Osteocyte (in vitro differentiated cells): ENCODE data around the gene ZMIZ1. TPM values are rescaled to one million over a fixed set of nuclear protein-coding genes. Genes with fewer than 3 reads are reported as not detected.

Experiments
- DNase-seq: peaks from one replicate; pipeline ENCODE4 v3.0.0; 2021; ENCODE audit warnings: mixed read lengths; ENCODE audit not compliant: unreplicated experiment; ENCODE audit errors: extremely low spot score
- H3K27ac Mint-ChIP-seq: one replicate; pipeline ENCODE4 v1.8.0; 2021; ENCODE audit warnings: mild to moderate bottlenecking, mixed read lengths; ENCODE audit not compliant: unreplicated experiment
- H3K27me3 Mint-ChIP-seq: one replicate; pipeline ENCODE4 v1.8.0; 2021; ENCODE audit warnings: mixed read lengths; ENCODE audit not compliant: unreplicated experiment
- H3K36me3 Mint-ChIP-seq: one replicate; pipeline ENCODE4 v1.8.0; 2021; ENCODE audit warnings: mixed read lengths; ENCODE audit not compliant: unreplicated experiment
- H3K4me1 Mint-ChIP-seq: one replicate; pipeline ENCODE4 v1.8.0; 2021; ENCODE audit warnings: mixed read lengths; ENCODE audit not compliant: unreplicated experiment
- H3K4me3 Mint-ChIP-seq: one replicate; pipeline ENCODE4 v1.8.0; 2021; ENCODE audit warnings: mild to moderate bottlenecking, moderate library complexity, mixed read lengths; ENCODE audit not compliant: unreplicated experiment
- H3K9me3 Mint-ChIP-seq: one replicate; pipeline ENCODE4 v1.8.0; 2021; ENCODE audit warnings: mixed read lengths; ENCODE audit not compliant: unreplicated experiment
- CTCF ChIP-seq: fragments of 200-600 bp; sonication (generic); IDR thresholded peaks from 2 replicates; pipeline ENCODE4 v1.5.0; 2021; ENCODE audit warnings: antibody characterized with exemption, mild to moderate bottlenecking, moderate library complexity
- total RNA-seq: library from RNA; stranded (reverse); gene quantifications from 2 replicates; pipeline ENCODE4 v1.2.1, GENCODE V29; 2021

The ZMIZ1 gene
- total RNA-seq, 1 donor from 2014 or later = 90.5 TPM

GRCh38 chr10:79073784-79074432, 5.1 kb downstream of the ZMIZ1 start:
- Mint-ChIP-seq H3K9me3 (no peaks in the 10 kb centered on the region), H3K36me3 (no peaks in the 10 kb centered on the region), H3K27me3 (no peaks in the 10 kb centered on the region), H3K27ac (peak overlapping the region; percentile 10), H3K4me3 (no peak overlapping the region), H3K4me1 (peaks cover 74% of the 10 kb centered on the region)
- DNase-seq = no peak
- no peak for TF ChIP-seq CTCF

GRCh38 chr10:79074732-79075131, 6.0 kb downstream of the ZMIZ1 start:
- H3K36me3 Mint-ChIP-seq = no peaks in the 10 kb centered on the region
- H3K4me3 Mint-ChIP-seq = no peak overlapping the region
- no peak for TF ChIP-seq CTCF
- H3K27ac Mint-ChIP-seq = no peak overlapping the region
- no peaks in the 10 kb centered on the region for H3K9me3 Mint-ChIP-seq
- no peak for DNase-seq
- H3K4me1 Mint-ChIP-seq = peaks cover 82% of the 10 kb centered on the region
- H3K27me3 Mint-ChIP-seq = no peaks in the 10 kb centered on the region

- Mint-ChIP-seq H3K4me1 (peaks cover 89% of the 10 kb centered on the region), H3K9me3 (no peaks in the 10 kb centered on the region), H3K27ac (no peak overlapping the region), H3K27me3 (no peaks in the 10 kb centered on the region), H3K36me3 (no peaks in the 10 kb centered on the region), H3K4me3 (no peak overlapping the region)
- TF ChIP-seq CTCF = no peak
- no peak for DNase-seq
Measured at GRCh38 chr10:79075418-79075817, 6.7 kb downstream of the ZMIZ1 start.

- Mint-ChIP-seq H3K36me3 (no peaks in the 10 kb centered on the region), H3K4me3 (no peak overlapping the region), H3K27ac (no peak overlapping the region), H3K27me3 (no peaks in the 10 kb centered on the region), H3K4me1 (peaks cover 95% of the 10 kb centered on the region), H3K9me3 (no peaks in the 10 kb centered on the region)
- TF ChIP-seq CTCF = no peak
- DNase-seq = no peak
Measured at GRCh38 chr10:79077488-79078173, 8.9 kb downstream of the ZMIZ1 start.

GRCh38 chr10:79078367-79079053, 9.7 kb downstream of the ZMIZ1 start:
- TF ChIP-seq CTCF = no peak
- no peaks in the 10 kb centered on the region for H3K9me3 Mint-ChIP-seq
- H3K4me3 Mint-ChIP-seq = peak overlapping the region; percentile 22
- H3K36me3 Mint-ChIP-seq = no peaks in the 10 kb centered on the region
- peaks cover 95% of the 10 kb centered on the region for H3K4me1 Mint-ChIP-seq
- peak overlapping the region; percentile 27 for H3K27ac Mint-ChIP-seq
- DNase-seq = no peak
- H3K27me3 Mint-ChIP-seq = no peaks in the 10 kb centered on the region
